Measurements from ENCODE around the gene ATXN7L1. TPM values are rescaled to one million over a fixed set of nuclear protein-coding genes. Genes with fewer than 3 reads are reported as not detected.

The ATXN7L1 gene
- total and polyA plus RNA-seq, 2 of the 8 experiments (the other 6 are each of a cell fraction or from before 2014, with no cell fraction given) = 14.3 to 34.0 TPM

- Histone ChIP-seq H3K23me2 (ENCODE audit: low read depth, low read length) (no peaks in the 10 kb centered on the region), H3K56ac (replicated peaks; ENCODE audit: insufficient read length, low read depth, low read length) (no peak overlapping the region), H3K79me1 (ENCODE audit: low read depth, low read length) (no peaks in the 10 kb centered on the region), H2BK20ac (ENCODE audit: low read length) (no peak overlapping the region), H2AK5ac (ENCODE audit: low read depth, low read length) (no peak overlapping the region), H3K9me3 (ENCODE audit: insufficient read depth in 2 of 2, low read depth in 1 of 2, low read length in 1 of 2) (no peaks in the 10 kb centered on the region), H3K4ac (replicated peaks; ENCODE audit: insufficient read length, low read depth, low read length) (no peak overlapping the region), H3K27me3 (replicated peaks in 1 of 4; ENCODE audit: control insufficient read depth in 3 of 4, extremely low read depth in 1 of 4, insufficient read depth in 3 of 4, low read length in 3 of 4) (no peaks in the 10 kb centered on the region), H4K91ac (replicated peaks; ENCODE audit: insufficient read length, low read length) (no peak overlapping the region), H3K14ac (ENCODE audit: insufficient read length) (no peak overlapping the region), H3K9ac (replicated peaks in 1 of 4; ENCODE audit: extremely low read depth in 1 of 4, low read depth in 3 of 4, low read length in 3 of 4) (no peak overlapping the region), H2BK12ac (ENCODE audit: low read depth, low read length) (no peak overlapping the region), H4K8ac (ENCODE audit: extremely low read depth, insufficient read depth, low read length) (no peak overlapping the region), H4K20me1 (replicated peaks in 1 of 2; ENCODE audit: control insufficient read depth in 1 of 2, insufficient read depth in 2 of 2, low read length in 2 of 2) (no peaks in the 10 kb centered on the region), H2BK120ac (replicated peaks; ENCODE audit: low read depth, low read length) (no peak overlapping the region), H3K18ac (ENCODE audit: extremely low read depth, low read length) (no peak overlapping the region), H2BK5ac (ENCODE audit: low read depth, low read length) (no peak overlapping the region), H2AFZ (ENCODE audit: low read length) (no peak overlapping the region), H3K27ac (ENCODE audit: low read depth, low read length) (no peak overlapping the region), H3K4me2 (ENCODE audit: insufficient read depth in 1 of 2, low read depth in 2 of 2, low read length in 2 of 2) (no peak overlapping the region), H2BK15ac (ENCODE audit: low read length) (no peak overlapping the region), H4K5ac (ENCODE audit: insufficient read length, low read depth, low read length) (no peak overlapping the region), H3K4me1 (replicated peaks in 1 of 4; ENCODE audit: control insufficient read depth in 3 of 4, insufficient read depth in 4 of 4, low read length in 3 of 4) (peaks cover 0 to 11% (median 3%) of the 10 kb centered on the region in 4 experiments; a peak in 6 of 7 replicates), H3K23ac (ENCODE audit: insufficient read length) (no peak overlapping the region), H3K4me3 (ENCODE audit: extremely low read depth in 1 of 4, insufficient read depth in 2 of 4, low read depth in 3 of 4, low read length in 4 of 4) (no peak overlapping the region), H3K36me3 (ENCODE audit: control insufficient read depth in 2 of 4, insufficient read depth in 4 of 4, low read length in 3 of 4) (no peaks in the 10 kb centered on the region), H3K79me2 (ENCODE audit: control insufficient read depth in 1 of 2, insufficient read depth in 2 of 2, low read length in 2 of 2) (no peaks in the 10 kb centered on the region)
- WGBS, 2 experiments (ENCODE audit: extremely low coverage in 1 of 2, insufficient coverage in 1 of 2, insufficient read length in 1 of 2, insufficient replicate concordance in 2 of 2, low coverage in 1 of 2, low lambda C conversion rate in 2 of 2, missing lambda C conversion rate in 1 of 2) = 83% methylated on average over 10 of the region's 10 CpGs; no CpG with 5 or more reads in 1 of the 2 experiments
- FAIRE-seq = no peak
- ChIA-PET POLR2A (ENCODE audit: partially characterized antibody) (interaction anchor here (0.8 to 2.1 kb wide), 3 partner anchors 9 to 435 kb away, joined by 3 to 7 read pairs (median 4); no protein-coding TSS in a partner anchor), CTCF (ENCODE audit: partially characterized antibody) (interaction anchor here (0.7 kb wide), 1 partner anchor 64 kb away, joined by 3 read pairs; no protein-coding TSS in a partner anchor)
- no peak for DNase-seq (ENCODE audit: low read depth in 1 of 2, low spot score in 2 of 2)
- TF ChIP-seq SUZ12 (IDR thresholded peaks at IDR 0.05; ENCODE audit: low read length) (no peak), BRCA1 (IDR thresholded peaks at IDR 0.05; ENCODE audit: low read depth, low read length) (no peak), SAP30 (IDR thresholded peaks at IDR 0.05; ENCODE audit: insufficient read depth, insufficient replicate concordance, low read length) (no peak), CHD2 (IDR thresholded peaks at IDR 0.05; ENCODE audit: low read length) (no peak), ATF2 (IDR thresholded peaks at IDR 0.05; ENCODE audit: low read length) (no peak), SIRT6 (IDR thresholded peaks at IDR 0.05; ENCODE audit: low read length) (no peak), TBP (IDR thresholded peaks at IDR 0.05; ENCODE audit: low read depth, low read length) (no peak)
- TF ChIP-seq, protein P1, sequence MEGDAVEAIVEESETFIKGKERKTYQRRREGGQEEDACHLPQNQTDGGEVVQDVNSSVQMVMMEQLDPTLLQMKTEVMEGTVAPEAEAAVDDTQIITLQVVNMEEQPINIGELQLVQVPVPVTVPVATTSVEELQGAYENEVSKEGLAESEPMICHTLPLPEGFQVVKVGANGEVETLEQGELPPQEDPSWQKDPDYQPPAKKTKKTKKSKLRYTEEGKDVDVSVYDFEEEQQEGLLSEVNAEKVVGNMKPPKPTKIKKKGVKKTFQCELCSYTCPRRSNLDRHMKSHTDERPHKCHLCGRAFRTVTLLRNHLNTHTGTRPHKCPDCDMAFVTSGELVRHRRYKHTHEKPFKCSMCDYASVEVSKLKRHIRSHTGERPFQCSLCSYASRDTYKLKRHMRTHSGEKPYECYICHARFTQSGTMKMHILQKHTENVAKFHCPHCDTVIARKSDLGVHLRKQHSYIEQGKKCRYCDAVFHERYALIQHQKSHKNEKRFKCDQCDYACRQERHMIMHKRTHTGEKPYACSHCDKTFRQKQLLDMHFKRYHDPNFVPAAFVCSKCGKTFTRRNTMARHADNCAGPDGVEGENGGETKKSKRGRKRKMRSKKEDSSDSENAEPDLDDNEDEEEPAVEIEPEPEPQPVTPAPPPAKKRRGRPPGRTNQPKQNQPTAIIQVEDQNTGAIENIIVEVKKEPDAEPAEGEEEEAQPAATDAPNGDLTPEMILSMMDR (IDR thresholded peaks at IDR 0.05; ENCODE audit: control extremely low read depth in 1 of 3, insufficient read depth in 1 of 3, low read depth in 1 of 3, low read length in 3 of 3) = no peak
These were observed 173.0 kb downstream of the ATXN7L1 start for GRCh38 chr7:105703207-105703930.

All from H1 (cell line).